Muscle of arm (tissue), 12 donors: Measurements from ENCODE around the gene RGS13. TPM values are rescaled to one million over a fixed set of nuclear protein-coding genes. Genes with fewer than 3 reads are reported as not detected.

Experiments
- DNase-seq: peaks from one replicate; pipeline ENCODE4 v3.0.0-alpha.2; 2013
- polyA plus RNA-seq, 12 donors: library from polyadenylated mRNA; unstranded; fragments of 120-200 nt; gene quantifications; one replicate each; pipeline ENCODE4 v1.2.1, GENCODE V29; 2013; ENCODE audit not compliant: insufficient read length in 12 of 12

Gene RGS13
- polyA plus RNA-seq, 12 donors, result 0.25 to 1.4 (median 0.68) TPM; not detected in 2

DNA sequence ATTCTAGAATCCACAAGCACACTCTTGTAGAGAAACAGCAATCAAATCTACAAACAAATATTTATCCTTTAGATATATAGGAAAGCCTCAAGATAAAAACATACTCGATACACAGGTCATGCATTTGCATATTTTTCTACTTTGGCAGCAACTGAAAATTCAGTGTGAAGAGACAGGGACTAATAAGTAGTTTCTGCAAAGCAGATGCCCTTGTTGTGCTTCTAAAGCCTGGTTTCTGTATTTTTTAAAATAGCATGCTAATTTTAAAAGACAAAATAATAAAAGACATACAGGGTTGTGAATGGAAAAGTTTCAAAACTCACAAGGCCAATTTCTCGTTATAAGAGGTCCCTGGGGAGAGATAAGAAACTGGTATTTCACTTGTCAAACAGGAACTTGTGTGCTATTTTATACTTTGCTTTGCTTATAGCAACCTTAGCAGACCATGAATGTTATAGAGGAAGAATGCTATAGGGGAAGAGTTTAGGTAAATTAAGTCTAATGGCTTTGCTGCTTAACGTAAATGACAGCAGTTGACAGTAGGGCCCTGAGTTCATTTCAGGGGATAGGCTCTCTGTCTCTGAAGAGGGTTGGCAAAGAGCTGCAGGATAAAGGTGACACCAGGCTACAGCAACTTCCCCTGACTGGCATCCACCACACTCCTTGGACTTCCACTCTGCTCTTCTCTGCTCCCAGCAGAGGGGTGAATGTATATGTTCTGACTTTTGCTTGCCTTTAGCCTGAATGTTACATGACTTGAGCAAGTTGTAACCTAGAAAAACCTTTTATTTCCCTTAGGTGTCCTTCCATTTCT lies 9.4 kb upstream of the RGS13 start:
- no peak for DNase-seq

DNA sequence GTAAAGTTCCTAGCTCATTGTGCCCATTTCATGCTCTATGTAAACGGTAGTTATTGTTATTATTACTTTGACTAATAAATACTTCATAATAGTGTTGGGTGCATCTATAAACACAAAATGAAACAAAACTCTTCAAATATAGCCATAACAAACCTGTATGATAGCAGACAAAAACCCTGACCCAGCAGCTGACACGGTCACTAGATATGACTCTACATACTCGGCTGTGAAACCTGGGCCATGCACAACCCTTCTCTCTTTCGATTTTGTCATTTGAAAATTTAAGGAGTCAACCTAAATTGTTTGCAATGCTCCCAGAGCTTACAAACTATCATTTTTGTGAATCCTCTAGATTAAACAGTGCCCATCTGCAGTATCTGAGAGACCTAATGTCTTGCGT lies 8.0 kb upstream of the RGS13 start:
- no peak for DNase-seq

DNA sequence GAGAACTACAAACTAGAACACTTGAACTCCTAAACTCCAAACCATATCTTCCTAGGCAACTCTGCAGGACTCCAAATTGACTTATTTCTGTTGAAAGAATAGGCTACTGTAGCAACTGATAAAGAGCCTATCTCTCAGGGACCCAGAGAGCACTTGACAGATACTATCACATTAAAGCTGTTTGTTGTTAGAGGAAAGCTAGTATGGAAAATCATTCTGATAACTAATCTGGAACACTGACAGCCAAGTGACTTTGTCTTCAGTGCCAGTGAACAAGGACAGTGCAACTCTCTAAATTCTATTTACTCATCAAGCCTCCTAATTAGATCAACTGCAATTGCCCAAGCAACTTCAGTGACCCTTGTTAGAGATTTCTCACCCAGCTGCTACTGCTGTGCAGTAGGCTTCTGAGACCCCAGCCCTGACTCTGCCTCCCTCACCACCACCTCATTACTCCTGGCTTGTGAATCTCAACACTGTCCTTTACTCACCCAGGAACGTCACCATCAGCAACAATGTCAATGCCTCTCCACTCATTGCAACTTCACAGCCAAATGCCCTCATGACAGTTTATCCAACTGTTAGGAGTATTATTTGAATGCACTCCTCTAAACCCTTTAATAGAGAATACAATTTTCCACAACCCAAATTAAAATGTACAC lies 7.4 kb upstream of the RGS13 start:
- no peak for DNase-seq

DNA sequence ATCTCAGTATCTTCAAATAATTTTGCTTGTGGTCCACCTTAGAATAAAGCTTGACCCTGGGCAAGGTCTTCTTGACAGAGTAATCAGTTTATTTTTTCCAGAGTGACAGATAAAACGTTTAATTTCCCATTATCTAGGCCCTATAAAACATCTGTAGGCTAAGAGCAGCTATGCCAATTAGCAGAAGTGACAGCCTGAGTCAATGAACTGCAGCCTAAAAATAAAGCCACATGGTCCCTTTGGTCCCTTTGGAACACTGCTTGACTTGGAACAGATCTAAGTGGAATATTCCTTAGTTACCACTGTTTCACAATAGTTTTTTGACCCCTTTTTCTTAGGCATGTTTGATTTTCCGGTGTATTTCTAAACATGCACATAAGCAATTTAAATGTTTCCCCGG lies 6.3 kb upstream of the RGS13 start:
- DNase-seq, result no peak

DNA sequence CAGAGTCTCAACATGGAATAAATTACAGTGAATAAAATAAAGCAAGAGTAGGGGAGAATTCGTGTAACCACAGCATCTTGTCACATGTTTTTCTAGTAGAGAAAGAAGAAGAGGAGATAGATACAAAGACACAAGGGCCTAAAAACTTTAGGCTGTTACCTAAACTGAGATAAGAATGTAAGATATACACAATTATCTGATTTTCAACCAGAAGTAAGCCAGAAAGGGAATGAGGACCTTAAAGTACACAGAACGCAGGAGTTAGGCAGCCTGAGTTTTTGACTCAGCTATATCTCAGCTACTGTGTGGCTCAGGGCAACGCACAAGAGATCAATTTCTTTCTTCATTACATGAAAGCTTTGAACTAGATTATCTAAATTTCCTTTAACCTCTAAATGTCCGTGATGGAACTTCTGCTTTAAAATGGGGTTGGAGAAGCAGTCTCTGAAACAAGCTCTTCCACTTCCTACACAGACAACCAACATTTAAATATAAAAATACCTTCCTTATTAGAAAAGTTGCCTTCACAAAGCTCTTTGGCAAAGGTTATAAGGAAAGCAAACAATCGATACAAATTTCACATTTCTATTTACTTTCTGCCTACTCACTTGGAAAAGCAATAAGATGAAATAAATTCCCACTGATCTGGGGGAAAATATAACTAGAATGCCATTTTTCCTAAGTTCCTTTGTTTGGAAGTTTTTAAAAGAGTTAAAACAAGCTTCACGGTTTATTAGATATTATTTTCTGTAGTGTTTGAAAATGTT lies 5.2 kb upstream of the RGS13 start:
- no peak for DNase-seq

DNA sequence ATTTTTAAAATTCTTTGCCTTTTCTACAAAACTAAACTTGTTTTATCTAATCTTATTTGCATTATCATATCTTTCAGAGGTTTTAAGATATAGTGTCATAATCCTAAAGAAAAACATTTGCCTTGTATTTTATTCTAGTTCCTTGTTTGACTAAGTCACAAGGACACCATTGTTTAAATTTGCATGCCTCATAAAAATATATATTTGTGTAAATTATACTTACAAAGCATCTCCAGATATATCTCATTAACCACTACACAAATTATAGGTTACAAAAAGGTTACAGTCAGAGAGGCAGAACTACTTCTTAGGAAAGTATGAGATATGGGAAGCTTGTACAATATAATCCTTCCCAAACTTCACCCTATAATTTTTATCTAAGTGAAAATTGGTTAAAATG lies 4.2 kb upstream of the RGS13 start:
- no peak for DNase-seq

DNA sequence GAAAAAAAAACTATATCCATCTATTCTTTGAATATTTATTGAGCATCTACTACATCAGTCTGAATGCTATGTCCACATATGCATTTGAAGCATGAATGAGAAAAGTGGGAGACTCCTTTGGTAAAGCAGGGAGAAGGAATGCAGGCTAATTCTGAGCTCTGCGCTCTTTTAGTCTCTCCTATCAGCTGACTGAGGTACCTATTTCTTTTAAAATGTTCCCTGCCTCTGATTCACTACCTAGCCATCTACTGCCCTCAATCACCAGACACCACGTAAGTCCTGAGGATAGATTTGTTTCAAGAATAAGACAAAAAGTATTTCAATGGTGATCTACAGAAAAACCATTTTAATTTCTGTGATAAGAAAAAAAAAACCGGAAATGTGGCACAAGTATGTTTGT lies 3.8 kb upstream of the RGS13 start:
- DNase-seq, result no peak

DNA sequence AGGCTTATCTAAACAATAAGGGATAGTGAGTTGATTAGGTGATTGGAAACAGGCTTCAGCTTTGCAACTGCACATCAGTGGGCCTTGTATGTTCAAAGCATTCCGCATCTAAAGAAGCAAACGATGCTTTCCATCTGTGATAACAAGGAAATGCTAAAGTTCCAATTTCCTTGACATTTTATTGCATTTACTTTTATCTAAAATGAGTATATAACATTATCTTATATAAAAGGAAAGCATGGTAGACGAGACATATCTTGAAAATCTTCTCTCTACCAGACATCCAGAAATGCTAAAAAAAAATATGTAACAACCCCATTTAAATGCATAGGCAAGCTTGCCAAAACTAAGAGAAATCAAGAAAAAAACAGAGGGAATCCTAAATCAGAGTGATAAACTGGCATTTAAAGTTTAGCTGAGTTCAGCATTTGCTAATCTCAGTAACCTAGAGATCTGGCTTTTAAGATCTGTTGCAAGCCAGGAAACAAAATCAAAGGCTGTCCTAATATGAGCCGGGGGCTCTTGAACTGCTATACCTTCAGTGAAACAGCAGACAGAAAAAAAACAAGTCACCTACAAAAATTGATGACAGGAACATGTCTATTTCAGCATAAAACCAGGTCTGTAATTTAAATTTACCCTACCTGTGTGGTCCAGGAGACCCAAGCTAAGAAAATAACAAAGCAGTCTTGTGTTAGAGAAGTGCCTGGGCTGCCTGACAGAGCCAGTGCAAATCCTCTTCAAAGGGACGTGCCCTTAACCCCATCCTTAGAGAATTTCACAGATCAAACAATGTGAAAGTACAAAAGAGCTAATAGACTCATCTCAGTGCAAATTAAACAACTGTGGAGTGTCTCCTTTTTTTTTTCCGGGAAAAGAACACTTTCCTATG lies 3.1 kb upstream of the RGS13 start:
- DNase-seq, result no peak

DNA sequence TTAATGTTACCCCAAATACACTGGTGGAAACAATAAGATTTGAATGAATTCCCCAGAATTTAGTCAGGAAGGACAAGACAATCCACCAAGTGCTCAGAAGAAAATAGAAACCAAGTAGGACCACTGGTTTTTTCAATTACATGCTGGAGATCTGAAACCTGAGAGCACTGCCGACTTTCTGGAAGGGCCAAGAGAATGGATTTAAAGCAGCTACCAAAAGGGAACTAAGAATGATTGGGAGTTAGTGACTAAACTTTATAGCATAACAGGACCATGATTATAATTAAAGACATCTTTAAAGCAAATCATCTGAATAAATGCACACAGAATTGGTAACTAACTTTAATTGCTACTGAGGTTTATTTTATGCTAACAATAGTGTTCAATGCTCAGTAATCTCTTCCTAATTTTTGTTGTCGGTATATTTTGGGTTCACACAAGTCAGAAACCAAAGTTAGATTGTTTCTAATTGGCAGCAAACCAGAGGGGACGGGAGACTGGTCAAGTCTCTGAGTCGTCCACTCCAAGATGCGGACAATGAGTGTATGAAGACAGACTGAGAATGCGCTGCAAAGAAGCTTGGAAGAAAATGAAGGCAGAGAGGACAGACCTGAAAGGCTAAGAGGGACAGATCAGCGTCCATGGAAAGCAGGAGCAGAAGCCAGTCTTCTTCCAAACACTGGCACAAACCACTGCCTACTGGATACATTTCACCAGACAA lies 2.3 kb upstream of the RGS13 start:
- no peak for DNase-seq

DNA sequence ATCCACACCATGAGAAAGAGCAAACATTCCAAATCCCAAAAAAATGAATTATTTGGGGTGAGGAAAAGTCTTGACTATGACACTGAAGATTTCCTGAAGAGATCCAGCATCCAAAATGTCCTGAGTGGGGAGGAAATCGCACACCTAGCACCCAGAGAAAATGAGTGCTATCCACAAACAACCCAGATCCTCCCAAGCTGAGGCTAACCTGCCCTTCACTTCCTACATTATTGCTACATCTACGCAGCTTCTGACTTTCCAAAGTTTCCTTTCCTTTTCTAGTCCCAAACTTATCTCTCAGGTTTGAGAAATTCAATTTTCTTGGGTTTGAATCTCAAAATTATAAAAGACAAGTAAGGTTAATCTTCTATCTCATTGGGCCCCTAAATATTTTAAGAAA lies 906 bp upstream of the RGS13 start:
- DNase-seq, result no peak

DNA sequence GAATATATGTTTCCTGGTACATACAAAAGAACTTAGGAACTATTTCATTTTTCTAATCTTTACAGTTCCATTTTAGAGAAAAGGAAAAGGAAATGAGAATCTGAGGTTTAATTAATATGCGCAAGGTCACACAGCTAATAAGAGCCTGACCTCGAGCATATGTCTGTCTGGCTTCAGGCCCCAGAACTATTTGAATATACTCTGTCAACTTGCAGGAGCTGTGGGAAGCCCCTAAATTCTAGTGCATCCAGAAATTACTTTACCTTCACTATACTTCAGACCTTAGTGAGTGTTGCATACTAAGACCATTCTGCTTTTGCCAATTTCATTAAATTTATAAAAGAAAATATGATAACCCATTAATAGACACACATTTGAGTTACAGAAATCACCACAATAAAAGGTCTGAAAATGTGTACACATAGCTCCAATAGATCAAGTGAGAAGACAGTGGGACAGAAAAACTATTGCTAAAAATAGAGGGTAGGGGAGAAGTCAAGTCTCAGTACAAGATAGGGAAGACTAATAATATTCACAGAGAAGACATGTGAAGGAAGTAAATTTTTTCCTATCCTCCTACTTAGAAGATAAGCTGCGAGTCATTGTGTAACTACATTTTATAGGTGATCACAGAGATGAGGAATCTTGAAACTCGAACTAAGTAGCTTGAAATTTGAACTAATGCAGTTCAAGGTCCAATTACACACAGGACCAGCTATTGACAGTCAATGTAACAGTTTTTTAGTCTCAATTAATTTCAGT lies 3.8 kb downstream of the RGS13 start:
- no peak for DNase-seq

DNA sequence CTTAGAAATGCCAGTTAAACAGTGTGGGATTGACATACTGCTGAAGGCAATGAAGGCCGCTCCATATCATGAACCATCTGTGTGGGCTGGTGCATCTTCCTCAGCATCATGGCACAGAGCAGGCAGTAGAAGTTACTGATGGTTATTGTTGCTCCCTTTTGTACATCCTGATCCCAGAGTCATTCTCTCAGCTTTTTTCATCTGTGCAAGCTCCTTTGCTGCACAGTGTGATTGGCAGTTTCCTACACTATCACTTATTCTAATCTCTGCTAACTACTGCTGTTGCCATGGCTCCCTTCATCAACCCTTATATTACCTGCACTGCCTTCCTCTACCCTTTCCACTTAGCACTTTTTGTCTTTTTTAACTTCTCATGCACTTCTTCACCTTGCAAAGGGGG lies 16.2 kb downstream of the RGS13 start:
- DNase-seq, result no peak

DNA sequence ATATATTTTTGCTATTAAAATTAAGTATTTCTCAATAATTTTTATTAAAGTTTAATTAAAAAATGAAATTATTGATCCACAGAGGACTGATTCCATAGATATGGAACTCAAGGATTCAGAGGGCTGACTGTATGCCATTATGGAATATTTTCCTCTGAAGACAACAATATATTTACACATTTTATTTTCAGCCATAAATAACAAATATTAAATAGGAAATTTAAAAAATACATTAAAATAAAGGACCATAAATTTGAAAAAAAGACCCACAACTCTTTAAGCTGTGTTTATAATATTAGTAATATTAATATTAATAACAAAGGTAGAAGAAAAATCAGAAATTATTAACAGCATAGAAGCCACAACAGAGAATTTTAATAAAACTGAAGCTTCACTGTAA lies 18.2 kb downstream of the RGS13 start:
- no peak for DNase-seq

DNA sequence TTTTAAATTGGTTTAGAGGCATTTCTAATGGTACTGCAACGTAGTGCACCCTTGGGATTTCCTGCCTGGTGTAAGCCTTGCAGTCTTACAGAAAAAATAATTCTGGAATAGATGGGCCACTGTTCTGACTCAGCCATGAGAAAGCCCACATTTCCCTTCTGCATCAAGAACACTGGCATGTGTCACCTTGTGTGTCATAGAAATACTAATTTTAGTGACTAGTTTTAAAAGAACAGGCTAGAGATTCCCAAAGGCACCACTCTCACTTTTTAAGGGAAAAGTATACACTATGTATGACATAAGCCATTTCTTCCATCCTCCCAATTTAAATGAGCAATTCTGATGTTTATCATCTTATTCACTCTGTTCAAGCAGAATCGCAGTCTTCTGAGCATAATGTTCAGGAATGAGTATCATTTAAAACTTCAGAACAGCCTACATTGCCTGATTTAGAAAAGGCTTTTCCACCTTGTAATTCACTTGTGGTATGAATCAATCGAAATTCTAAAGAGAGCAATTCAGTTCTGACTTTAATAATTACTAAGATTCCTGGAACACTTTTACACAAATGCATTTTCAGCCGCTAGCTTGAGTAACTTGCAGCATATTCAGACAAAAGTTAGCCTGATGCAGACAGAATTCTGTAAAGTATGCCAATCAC lies 18.8 kb downstream of the RGS13 start:
- no peak for DNase-seq

DNA sequence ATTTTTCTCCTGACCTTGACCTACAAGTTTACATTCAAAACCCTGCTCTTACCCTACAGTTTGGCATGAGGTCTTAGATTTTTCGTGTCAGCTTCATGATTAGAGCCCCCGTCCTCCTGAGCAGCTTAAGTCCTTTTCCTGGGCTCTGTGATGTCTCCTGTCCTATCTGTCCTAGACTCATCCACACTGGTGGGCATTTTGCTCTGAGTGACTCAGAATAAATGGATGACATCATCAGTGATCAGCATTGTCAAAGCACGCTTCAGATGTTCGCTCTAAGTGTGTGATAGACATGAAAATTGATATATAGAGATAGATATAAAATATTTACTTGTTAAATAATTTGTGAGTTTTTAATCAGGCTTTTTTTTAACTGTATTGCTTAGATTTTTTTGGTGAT lies 21.8 kb downstream of the RGS13 start:
- no peak for DNase-seq

DNA sequence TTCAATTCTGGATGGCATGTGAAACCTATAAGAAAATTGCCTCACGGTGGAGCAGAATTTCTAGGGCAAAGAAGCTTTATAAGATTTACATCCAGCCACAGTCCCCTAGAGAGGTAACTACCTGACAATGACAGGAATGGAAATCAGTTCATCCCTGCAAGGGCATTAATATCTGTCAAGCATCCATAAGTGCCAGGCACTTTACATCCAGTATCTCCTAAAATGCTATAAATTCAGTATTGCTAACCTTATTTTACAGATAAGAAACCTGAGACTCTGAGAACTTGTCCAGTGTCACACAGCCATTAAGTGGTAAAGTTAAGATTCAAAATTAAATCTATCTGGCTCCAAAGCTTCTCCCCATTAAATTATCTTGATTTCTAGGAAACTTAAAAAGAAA lies 22.3 kb downstream of the RGS13 start:
- no peak for DNase-seq

DNA sequence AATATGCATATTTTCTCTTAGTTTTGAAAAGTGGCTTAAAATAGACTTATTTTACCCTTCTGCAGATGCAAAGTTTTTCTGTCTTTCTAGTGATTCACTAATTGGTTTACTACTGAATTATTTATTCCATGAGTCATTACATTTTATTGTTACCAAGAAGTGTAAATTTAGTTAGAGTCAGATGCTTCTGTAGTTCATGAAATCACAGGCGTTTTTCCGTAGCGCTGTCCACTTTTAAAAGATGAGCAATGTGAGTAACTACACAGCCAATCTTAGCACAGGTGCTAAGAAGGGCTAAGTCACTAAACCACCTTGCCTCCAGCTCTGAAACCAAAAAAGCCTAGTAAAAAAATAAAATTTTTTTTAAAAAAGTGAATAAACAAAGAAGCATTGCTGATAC lies 24.7 kb downstream of the RGS13 start:
- DNase-seq, result no peak

DNA sequence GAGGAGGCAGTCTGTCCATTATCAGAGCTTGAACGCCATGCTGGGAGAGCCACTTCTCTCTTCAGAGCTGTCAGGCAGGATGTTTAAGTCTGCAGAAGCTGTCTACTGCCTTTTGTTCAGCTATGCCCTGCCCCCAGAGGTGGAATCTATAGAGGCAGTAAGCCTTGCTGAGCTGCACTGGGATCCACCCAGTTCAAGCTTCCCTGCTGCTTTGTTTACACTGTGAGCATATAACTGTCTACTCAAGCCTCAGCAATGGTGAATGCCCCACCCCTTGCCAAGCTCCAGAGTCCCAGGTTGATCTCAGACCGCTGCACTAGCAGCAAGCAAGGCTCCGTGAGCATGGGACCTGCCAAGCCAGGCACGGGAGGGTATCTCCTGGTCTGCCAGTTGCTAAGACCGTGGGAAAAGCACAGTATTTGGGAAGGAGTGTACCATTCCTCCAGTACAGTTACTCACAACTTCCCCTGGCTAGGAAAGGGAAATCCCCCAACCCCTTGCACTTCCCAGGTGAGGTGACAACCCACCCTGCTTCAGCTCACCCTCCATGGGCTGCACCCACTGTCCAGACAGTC lies 32.5 kb downstream of the RGS13 start:
- no peak for DNase-seq

DNA sequence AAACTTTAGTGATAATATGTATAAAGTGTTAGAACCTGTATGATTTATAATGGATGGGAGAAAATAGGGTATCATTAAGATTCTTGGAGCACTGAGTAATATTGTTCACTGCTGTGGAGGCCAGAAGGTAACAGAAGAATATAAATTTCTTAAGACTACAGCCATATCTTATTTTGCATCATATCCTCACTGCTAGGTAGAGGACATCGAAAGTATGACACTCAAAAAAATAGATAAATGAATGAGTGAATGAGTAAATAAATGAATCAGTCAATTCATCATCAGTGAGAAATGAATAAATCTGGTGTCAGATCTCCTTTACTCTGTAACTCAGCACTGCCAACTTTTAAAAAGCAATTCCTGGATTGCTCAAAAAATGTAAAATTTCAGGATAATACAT lies 33.2 kb downstream of the RGS13 start:
- no peak for DNase-seq
